Activated CD4-positive, alpha-beta T cell treated with anti-CD3 and anti-CD28 coated beads, Interleukin-2, Interleukin-4, amounts not matched to agents 100 ng/mL and 50 ng/mL, durations not matched to agents 16 hours and 8 hours (primary cell): ENCODE results near the gene INSL3.
"Not testable (repeated sequence)": the region's sequence is repeated elsewhere in the genome, so short reads cannot be mapped to it uniquely, and the experiment has no call there.

ENCODE experiments used
- DNase-seq: peaks from one replicate; pipeline ENCODE4 v3.0.0-alpha.2; 2020; ENCODE audit warnings: low spot score

Gene INSL3

DNA sequence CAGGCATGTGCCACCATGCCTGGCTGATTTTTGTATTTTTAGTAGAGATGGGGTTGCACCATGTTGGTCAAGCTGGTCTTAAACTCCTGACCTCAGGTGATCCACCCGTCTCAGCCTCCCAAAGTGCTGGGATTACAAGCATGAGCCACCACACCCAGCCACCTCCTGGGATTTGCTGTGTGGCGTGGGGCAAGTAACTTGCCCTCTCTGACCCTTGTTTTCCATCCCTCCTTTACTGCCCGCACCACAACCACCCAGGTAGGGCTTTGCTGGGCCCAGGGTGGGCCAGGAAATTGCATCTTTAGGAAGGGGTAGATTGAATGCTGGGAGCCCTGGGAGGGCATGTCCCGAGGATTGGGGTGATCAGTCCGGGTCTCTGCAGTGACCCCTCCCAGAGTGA, 37.6 kb downstream of the INSL3 start:
- not testable (repeated sequence) for DNase-seq

DNA sequence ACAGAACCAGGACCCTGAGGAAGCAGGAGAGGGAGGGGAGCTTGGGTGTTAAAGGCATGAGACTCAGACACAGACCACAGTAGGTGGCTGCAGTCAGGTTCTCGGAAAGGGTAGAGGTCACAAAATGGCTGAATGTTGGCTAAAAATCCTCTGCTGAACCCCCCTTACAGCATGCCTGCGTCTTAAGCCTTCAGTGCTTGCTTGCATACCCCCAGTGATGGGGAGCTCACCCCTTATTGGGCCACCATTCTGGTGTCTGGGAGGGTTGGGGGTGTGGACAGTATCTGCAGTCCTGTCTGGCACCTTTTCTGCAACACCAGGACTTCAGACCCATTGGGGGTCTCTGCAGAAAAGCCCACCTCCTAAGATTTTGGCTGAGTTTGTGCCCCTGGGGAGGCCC, 40.5 kb downstream of the INSL3 start:
- DNase-seq, result no peak

DNA sequence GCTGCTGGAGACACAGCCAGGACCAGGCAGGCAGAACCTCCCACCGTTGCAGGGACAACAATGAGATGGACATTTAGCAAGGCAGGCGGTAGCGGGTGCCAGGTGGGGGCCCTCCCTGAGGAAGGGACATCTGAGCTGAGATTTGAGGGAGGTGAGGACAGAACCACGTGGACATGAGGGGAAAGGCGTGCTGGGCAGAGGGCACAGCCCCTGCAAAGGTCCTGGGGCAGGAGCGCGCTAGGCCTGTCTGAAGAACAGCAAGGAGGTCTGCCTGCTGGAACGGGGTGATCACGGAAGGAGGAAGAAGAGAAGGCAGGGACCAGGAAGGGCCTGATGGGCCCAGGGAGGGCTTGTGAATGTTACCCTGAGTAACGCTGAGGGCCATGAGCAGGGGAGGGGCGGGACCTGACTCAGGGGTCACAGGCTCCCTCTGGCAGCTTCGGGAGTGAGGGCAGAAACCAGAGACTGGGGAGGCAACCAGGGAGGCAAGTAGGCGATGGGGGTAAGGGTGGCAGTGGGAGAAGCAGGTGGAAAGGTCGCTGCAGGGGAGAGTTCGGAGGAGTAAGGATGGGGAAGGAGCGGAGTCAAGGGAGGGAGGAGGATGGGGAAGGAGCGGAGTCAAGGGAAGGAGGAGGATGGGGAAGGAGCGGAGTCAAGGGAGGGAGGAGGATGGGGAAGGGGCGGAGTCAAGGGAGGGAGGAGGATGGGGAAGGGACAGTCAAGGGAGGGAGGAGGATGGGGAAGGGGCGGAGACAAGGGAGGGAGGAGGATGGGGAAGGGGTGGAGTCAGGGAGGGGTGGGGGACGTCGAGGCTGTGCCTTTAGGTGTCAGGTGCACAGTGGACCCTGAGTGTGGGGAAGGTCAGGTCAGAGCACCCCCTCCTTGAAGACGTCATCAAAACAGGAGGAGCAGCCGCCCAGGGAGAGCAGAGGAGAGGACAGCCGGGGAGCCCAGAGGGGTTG, 42.1 kb downstream of the INSL3 start:
- no peak for DNase-seq

DNA sequence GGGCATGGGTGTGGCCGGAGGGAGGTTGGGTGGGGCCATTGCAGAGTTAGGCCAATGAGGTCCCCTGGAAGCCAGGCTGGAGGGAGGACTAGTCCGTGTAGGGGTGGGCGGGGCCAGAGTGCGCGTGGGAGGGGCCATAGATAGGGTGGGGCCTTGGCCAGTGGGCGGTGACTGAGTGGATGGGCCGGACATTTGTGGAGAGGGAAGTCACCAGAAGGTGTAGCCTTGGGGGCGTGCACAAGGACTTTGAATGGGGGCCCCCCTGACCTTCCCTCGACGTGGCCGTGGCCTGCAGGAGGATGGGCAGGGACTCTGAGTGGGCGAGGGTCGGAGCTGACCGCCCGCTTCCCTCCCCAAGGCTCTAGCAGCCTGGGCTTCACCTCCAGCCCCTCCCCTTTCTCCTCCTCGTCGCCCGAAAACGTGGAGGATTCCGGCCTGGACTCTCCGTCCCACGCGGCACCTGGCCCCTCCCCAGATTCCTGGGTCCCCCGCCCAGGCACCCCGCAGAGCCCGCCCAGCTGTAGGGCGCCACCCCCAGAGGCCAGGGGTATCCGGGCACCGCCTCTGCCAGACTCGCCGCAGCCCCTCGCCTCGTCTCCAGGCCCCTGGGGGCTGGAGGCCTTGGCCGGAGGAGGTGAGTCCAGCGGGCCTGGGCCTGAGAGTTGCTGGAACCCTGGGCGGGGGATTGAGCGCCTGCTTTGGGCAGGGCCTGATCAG, 42.9 kb downstream of the INSL3 start:
- peak; percentile 59 for DNase-seq

DNA sequence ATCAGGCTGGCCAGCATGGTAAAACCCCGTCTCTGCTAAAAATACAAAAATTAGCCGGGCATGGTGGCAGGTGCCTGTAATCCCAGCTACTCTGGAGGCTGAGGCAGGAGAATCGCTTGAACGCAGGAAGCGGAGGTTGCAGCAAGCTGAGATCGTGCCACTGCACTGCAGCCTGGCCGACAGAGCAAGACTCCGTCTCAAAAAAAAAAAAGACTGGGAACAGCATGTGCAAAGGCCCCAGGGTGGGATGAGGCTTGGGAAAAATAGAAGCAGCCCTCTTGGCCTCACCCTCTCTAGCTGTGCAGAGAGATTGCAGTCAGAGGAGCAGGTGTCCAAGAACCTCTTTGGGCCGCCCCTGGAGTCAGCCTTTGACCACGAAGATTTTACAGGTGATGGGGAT, 43.5 kb downstream of the INSL3 start:
- not testable (repeated sequence) for DNase-seq

DNA sequence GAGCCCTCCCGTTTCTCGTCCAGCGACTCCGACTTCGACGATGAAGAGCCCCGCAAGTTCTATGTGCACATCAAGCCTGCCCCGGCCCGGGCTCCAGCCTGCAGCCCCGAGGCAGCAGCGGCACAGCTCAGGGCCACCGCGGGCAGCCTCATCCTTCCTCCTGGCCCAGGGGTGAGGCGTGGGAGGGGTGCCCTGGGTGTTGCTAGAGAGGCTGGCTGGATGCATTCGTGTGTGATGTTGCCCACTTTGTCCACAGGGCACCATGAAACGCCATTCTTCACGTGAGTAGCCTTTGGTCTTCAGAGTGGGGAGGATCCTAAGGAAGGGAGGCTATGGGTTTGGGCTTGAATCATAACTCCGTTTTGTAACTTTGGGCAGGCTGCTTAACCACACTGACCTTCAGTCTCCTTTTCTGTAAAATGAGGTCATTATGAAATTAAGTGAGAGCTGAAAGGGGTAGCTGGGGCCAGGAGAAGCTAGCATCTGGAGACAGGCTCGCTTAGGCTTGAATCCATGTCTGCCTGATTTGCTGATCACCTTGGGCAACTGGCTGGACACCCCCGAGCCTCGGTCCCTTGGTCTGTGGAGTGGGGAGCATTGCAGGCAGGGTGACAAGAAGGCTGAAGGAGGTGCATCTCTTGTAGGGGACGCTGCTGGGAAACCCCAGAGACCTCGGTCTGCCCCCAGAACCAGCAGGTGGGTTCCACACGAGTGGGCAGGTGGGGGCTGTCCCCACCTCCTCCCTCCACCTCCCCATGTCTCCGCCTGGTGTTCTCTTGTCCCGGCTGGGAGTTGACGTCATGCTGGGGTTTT, 45.1 kb downstream of the INSL3 start:
- no peak for DNase-seq

DNA sequence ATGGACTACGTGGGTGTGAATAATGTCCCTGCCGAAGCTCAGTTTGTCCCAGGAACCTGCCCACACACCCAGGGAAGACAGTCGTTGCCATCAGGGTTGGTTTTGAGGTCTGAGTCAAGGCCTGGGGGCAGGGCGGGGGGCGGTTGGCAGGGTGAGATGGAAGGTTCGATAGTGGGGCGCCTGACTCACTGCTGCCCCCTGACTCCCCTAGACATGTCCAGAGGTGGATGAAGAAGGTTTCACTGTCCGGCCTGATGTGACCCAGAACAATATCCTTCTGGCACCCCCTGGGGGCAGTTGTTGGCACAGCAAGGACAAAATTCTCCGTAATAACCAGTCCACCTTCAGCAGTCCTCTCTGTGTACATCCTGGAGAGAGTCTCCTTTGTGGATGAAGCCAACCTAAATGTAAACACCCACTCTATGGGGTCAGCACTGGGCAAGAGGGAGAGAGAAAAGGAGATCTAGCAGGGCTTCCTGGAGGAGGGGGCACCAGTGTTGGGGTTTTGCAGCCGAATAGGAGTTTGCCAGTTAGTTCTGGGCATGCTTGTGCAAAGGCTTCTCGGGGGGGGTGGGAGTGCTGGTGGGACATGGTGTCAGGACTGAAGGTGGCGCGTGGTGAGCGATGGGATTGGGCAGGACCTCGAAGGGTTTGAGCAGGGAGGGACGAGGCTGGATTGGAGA, 45.9 kb downstream of the INSL3 start:
- DNase-seq, result peak; percentile 38

DNA sequence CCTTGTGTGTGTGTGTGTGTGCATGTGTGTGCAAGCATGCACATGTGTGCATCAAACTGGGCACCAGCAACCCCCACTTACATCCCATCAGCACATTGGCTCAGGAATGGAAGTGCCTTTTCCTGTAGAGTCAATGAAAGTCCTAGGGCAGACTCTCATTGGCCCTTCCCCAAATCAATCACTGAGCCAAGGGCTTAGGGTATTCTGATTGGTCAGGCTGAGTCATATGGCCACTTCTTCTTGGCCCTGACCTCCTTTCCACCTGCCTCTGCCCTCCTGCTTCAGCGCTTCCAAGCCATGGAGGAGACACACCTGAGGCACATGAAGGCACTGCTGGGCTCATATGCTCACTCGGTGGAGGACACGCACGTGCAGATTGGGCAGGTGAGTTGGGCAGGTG, 49.1 kb downstream of the INSL3 start:
- DNase-seq, result no peak

DNA sequence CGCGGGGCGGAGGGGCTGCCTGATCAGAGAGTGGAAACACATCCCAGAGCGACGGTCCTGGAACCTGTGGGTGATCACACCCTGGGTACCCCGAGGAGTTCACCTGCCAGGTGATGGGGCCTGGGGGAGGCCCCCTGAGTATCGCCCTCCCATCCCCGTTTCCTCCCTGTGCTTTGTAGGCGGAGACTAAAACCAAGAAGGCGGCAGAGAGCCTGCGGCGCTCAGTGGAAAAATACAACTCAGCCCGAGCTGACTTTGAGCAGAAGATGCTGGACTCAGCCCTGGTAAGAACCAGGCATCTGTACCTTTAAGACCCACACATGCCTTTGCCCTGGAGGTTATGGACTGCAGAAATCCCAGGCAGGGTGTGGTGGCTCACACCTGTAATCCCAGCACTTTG, 50.7 kb downstream of the INSL3 start:
- DNase-seq, result no peak

DNA sequence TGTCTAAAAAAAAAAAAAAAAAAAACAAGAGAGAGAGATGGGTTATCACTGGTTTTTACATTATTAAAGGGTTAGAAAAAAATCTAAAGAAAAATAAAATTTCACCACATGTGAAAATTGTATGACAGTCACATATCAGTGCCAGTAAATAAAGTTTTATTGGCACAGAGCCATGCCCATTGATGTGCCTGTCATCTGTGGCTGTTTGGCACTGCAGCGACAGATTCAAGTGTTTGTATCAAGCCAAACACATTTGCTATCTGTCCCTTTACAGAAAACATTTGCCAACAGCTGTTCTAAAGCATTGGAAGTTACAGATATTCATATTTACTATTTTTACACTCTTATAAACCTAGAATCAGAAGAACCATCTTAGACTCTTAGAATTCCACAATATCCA, 53.8 kb downstream of the INSL3 start:
- no peak for DNase-seq

DNA sequence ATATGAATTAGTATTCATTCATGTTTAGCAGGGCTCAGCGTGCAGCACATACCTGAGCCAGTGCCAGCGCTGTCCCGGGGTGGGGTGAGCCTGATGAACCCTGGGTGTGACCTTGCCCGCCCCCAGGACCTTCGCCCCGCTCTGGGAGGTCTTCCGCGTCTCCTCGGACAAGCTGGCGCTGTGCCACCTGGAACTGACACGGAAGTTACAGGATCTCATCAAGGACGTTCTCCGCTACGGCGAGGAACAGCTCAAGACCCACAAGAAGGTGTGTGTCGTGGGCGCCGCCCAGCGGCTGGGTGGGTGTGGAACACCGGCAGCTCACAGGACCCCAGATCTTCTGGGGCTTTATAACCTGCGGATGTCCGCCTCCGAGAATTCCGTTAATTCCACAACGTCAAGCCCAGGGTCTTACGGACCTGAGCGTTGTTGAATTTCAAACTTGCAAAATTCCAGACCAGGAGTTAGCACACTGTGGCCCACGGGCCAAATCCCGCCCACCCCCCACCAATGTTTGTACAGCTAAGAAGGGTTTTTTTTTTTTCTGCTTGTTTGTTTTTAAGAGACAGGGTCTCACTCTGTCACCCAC, 54.7 kb downstream of the INSL3 start:
- DNase-seq, result no peak
